HEK293 (cell line): ENCODE results near the gene C2orf42.

Source experiments
- EGR2 ChIP-seq: fragments of 450-650 bp; formaldehyde crosslinking; IDR thresholded peaks from 2 replicates; pipeline ENCODE4 v1.5.1; 2016; ENCODE audit warnings: low read depth, missing biosample characterization, missing genetic modification characterization
- GFI1B ChIP-seq: fragments of 450-650 bp; formaldehyde crosslinking; IDR thresholded peaks from 2 replicates; pipeline ENCODE4 v1.5.1; 2016; ENCODE audit warnings: missing biosample characterization, missing genetic modification characterization
- HOXC10 ChIP-seq: sonication (generic); formaldehyde crosslinking; IDR thresholded peaks from 2 replicates; pipeline ENCODE4 v1.8.1; 2023; ENCODE audit warnings: mild to moderate bottlenecking, missing genetic modification reagents
- KLF16 ChIP-seq: fragments of 450-650 bp; formaldehyde crosslinking; IDR thresholded peaks from 2 replicates; pipeline ENCODE4 v1.5.1; 2017; ENCODE audit warnings: missing biosample characterization, missing genetic modification characterization
- KLF7 ChIP-seq: fragments of 450-650 bp; formaldehyde crosslinking; IDR thresholded peaks from 2 replicates; pipeline ENCODE4 v1.5.1; 2016; ENCODE audit warnings: missing biosample characterization, missing genetic modification characterization, borderline replicate concordance
- ZFP69B ChIP-seq: fragments of 450-650 bp; formaldehyde crosslinking; IDR thresholded peaks from 2 replicates; pipeline ENCODE4 v1.5.1; 2016; ENCODE audit warnings: missing biosample characterization, missing genetic modification characterization
- ZNF112 ChIP-seq: fragments of 450-650 bp; formaldehyde crosslinking; IDR thresholded peaks from 2 replicates; pipeline ENCODE4 v1.5.0; 2017; ENCODE audit warnings: missing biosample characterization, missing genetic modification characterization
- ZNF132 ChIP-seq: fragments of 450-650 bp; formaldehyde crosslinking; IDR thresholded peaks from 2 replicates; pipeline ENCODE4 v1.5.1; 2017; ENCODE audit warnings: missing biosample characterization, missing genetic modification characterization, borderline replicate concordance
- ZNF140 ChIP-seq: fragments of 450-650 bp; formaldehyde crosslinking; IDR thresholded peaks from 2 replicates; pipeline ENCODE4 v1.5.1; 2016; ENCODE audit warnings: missing biosample characterization, missing genetic modification characterization
- ZNF146 ChIP-seq: fragments of 450-650 bp; formaldehyde crosslinking; IDR thresholded peaks from 2 replicates; pipeline ENCODE4 v1.5.1; 2016; ENCODE audit warnings: missing biosample characterization, missing genetic modification characterization
- ZNF169 ChIP-seq: fragments of 450-650 bp; formaldehyde crosslinking; IDR thresholded peaks from 2 replicates; pipeline ENCODE4 v1.5.1; 2016; ENCODE audit warnings: missing biosample characterization, missing genetic modification characterization
- ZNF2 ChIP-seq: fragments of 450-650 bp; formaldehyde crosslinking; IDR thresholded peaks from 2 replicates; pipeline ENCODE4 v1.5.1; 2016; ENCODE audit warnings: missing biosample characterization, missing genetic modification characterization
- ZNF202 ChIP-seq: fragments of 450-650 bp; formaldehyde crosslinking; IDR thresholded peaks from 2 replicates; pipeline ENCODE4 v1.5.1; 2016; ENCODE audit warnings: missing biosample characterization, missing genetic modification characterization, borderline replicate concordance
- ZNF23 ChIP-seq: fragments of 450-650 bp; formaldehyde crosslinking; IDR thresholded peaks from 2 replicates; pipeline ENCODE4 v1.5.1; 2016; ENCODE audit warnings: missing biosample characterization, missing genetic modification characterization, borderline replicate concordance
- ZNF274 ChIP-seq, 2 experiments: fragments of 200-500 bp in 1 of 2; fragments of 450-650 bp in 1 of 2; sonication (Bioruptor generic) in 1 of 2; formaldehyde crosslinking in 1 of 2; IDR thresholded peaks; 2 replicates each; pipeline versions ENCODE4 v1.5.1 to v1.6.1; 2014 to 2016; ENCODE audit warnings: borderline replicate concordance in 1 of 2, inconsistent platforms in 1 of 2, low read length in 1 of 2, missing biosample characterization in 1 of 2, missing genetic modification characterization in 1 of 2
- ZNF292 ChIP-seq: fragments of 450-650 bp; formaldehyde crosslinking; IDR thresholded peaks from 2 replicates; pipeline ENCODE4 v1.5.1; 2016; ENCODE audit warnings: low read depth, missing biosample characterization, missing genetic modification characterization, borderline replicate concordance
- ZNF354C ChIP-seq: fragments of 450-650 bp; formaldehyde crosslinking; IDR thresholded peaks from 2 replicates; pipeline ENCODE4 v1.5.1; 2016; ENCODE audit warnings: missing biosample characterization, missing genetic modification characterization, low read depth, borderline replicate concordance
- ZNF37A ChIP-seq: fragments of 450-650 bp; IDR thresholded peaks from 2 replicates; pipeline ENCODE4 v1.5.1; 2018; ENCODE audit warnings: missing biosample characterization, missing genetic modification characterization
- ZNF473 ChIP-seq: fragments of 450-650 bp; formaldehyde crosslinking; IDR thresholded peaks from 2 replicates; pipeline ENCODE4 v1.5.1; 2017; ENCODE audit warnings: missing biosample characterization, missing genetic modification characterization
- ZNF501 ChIP-seq: fragments of 450-650 bp; formaldehyde crosslinking; IDR thresholded peaks from 2 replicates; pipeline ENCODE4 v1.5.1; 2016; ENCODE audit warnings: missing biosample characterization, missing genetic modification characterization
- ZNF521 ChIP-seq: fragments of 450-650 bp; formaldehyde crosslinking; IDR thresholded peaks from 2 replicates; pipeline ENCODE4 v1.5.1; 2017; ENCODE audit warnings: missing biosample characterization, mild to moderate bottlenecking, missing genetic modification characterization
- ZNF558 ChIP-seq: fragments of 450-650 bp; formaldehyde crosslinking; IDR thresholded peaks from 2 replicates; pipeline ENCODE4 v1.5.1; 2016; ENCODE audit warnings: missing biosample characterization, missing genetic modification characterization
- ZNF561 ChIP-seq: fragments of 450-650 bp; IDR thresholded peaks from 2 replicates; pipeline ENCODE4 v1.5.1; 2018; ENCODE audit warnings: missing biosample characterization, missing genetic modification characterization, borderline replicate concordance
- ZNF621 ChIP-seq: fragments of 450-650 bp; formaldehyde crosslinking; IDR thresholded peaks from 2 replicates; pipeline ENCODE4 v1.5.1; 2017; ENCODE audit warnings: missing biosample characterization, missing genetic modification characterization
- ZNF624 ChIP-seq: fragments of 450-650 bp; formaldehyde crosslinking; IDR thresholded peaks from 2 replicates; pipeline ENCODE4 v1.5.1; 2017; ENCODE audit warnings: missing biosample characterization, missing genetic modification characterization
- ZNF677 ChIP-seq: fragments of 450-650 bp; IDR thresholded peaks from 2 replicates; pipeline ENCODE4 v1.5.0; 2018; ENCODE audit warnings: missing biosample characterization, mild to moderate bottlenecking, missing genetic modification characterization, moderate library complexity
- ZNF768 ChIP-seq: fragments of 450-650 bp; formaldehyde crosslinking; IDR thresholded peaks from 2 replicates; pipeline ENCODE4 v1.5.1; 2018; ENCODE audit warnings: missing biosample characterization, mild to moderate bottlenecking, missing genetic modification characterization
- ZNF776 ChIP-seq: fragments of 450-650 bp; formaldehyde crosslinking; IDR thresholded peaks from 2 replicates; pipeline ENCODE4 v1.5.0; 2017; ENCODE audit warnings: missing biosample characterization, missing genetic modification characterization, borderline replicate concordance
- ZNF792 ChIP-seq: fragments of 450-650 bp; formaldehyde crosslinking; IDR thresholded peaks from 2 replicates; pipeline ENCODE4 v1.5.1; 2016; ENCODE audit warnings: missing biosample characterization, missing genetic modification characterization
- ZSCAN16 ChIP-seq: fragments of 450-650 bp; formaldehyde crosslinking; IDR thresholded peaks from 2 replicates; pipeline ENCODE4 v1.5.1; 2016; ENCODE audit warnings: missing biosample characterization, missing genetic modification characterization
- TF ChIP-seq, protein P1 (sequence below): fragments of 450-650 bp; formaldehyde crosslinking; IDR thresholded peaks from 2 replicates; pipeline ENCODE4 v1.5.1; 2016; ENCODE audit warnings: missing biosample characterization, missing genetic modification characterization
- TF ChIP-seq, protein P2 (sequence below): fragments of 450-650 bp; formaldehyde crosslinking; IDR thresholded peaks from 2 replicates; pipeline ENCODE4 v1.5.1; 2016; ENCODE audit warnings: missing biosample characterization, missing genetic modification characterization
- TF ChIP-seq, protein P3 (sequence below): fragments of 450-650 bp; formaldehyde crosslinking; IDR thresholded peaks from 2 replicates; pipeline ENCODE4 v1.5.1; 2017; ENCODE audit warnings: missing biosample characterization, missing genetic modification characterization
- TF ChIP-seq, protein P4 (sequence below): fragments of 450-650 bp; formaldehyde crosslinking; IDR thresholded peaks from 2 replicates; pipeline ENCODE4 v1.5.1; 2016; ENCODE audit warnings: missing biosample characterization, missing genetic modification characterization

C2orf42 gene

DNA sequence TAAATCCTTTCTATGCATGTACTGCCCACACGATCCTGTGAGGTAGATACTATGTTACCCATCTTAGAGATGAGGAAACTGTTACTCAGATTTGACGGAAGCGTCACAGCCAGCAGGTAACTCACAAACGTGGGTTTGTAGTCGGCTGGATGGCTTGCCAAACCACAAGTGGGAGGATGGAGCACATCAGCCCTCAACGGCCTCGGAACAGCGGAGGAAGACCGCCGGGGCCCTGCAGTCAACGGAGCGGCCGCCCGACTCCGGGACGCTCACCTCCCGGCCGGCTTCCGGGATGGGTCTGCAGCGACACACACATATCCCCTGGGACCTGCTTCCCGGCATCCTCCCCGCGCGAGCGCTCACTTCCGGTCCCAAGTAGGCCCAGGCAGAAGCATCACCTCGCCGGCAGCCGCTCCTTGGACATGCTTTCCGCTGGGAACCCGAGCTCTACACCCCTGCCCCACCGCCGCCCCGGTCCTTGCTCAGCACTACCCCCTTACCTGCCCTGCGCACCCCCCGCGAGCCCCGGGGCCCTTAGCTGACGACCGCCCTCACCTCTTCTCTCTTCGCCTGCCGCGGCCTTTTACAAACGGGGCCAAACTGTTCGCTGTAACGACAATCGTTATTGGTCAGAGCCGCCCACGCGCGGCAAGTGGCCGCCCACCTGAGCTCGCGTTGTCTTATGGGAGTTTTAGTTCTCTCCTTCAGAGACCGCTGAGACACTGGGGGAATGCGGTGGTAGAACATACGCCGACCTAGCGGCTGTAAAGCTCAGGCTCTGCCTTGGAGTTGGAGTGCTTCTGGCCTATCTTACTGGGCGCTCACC lies at the start of gene C2orf42 (continued):
- no peak for TF ChIP-seq ZNF169 (tag by site-specific recombination)
- TF ChIP-seq ZNF146 (tag by site-specific recombination): peak; percentile 21; the same call in 1 of the 2 replicates
- no peak for TF ChIP-seq ZNF292 (tag by site-specific recombination)
- TF ChIP-seq KLF16 (tag by site-specific recombination): peak; percentile 85
- TF ChIP-seq ZNF677 (tag by site-specific recombination): no peak
- peak; percentile 61; the same call in 1 of the 2 replicates for TF ChIP-seq ZFP69B (tag by site-specific recombination)
- TF ChIP-seq ZSCAN16: no peak; the same call in 1 of the 2 replicates
- TF ChIP-seq ZNF558: no peak
- TF ChIP-seq ZNF624: no peak
- no peak for TF ChIP-seq ZNF274 (IDR thresholded peaks at IDR 0.05; ENCODE audit: low read length)
- no peak for TF ChIP-seq ZNF274 (tag by site-specific recombination; IDR thresholded peaks at IDR 0.05; ENCODE audit: borderline replicate concordance)
- TF ChIP-seq, protein P1, sequence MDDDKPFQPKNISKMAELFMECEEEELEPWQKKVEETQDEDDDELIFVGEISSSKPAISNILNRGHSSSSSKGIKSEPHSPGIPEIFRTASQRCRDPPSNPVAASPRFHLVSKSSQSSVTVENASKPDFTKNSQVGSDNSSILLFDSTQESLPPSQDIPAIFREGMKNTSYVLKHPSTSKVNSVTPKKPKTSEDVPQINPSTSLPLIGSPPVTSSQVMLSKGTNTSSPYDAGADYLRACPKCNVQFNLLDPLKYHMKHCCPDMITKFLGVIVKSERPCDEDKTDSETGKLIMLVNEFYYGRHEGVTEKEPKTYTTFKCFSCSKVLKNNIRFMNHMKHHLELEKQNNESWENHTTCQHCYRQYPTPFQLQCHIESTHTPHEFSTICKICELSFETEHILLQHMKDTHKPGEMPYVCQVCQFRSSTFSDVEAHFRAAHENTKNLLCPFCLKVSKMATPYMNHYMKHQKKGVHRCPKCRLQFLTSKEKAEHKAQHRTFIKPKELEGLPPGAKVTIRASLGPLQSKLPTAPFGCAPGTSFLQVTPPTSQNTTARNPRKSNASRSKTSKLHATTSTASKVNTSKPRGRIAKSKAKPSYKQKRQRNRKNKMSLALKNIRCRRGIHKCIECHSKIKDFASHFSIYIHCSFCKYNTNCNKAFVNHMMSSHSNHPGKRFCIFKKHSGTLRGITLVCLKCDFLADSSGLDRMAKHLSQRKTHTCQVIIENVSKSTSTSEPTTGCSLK (tag by site-specific recombination): no peak
- TF ChIP-seq ZNF354C (tag by site-specific recombination): no peak
- TF ChIP-seq EGR2: peak; percentile 88
- no peak for TF ChIP-seq ZNF132 (tag by site-specific recombination)
- no peak for TF ChIP-seq HOXC10 (CRISPR knock-in tag)
- TF ChIP-seq ZNF473 (tag by site-specific recombination): no peak
- TF ChIP-seq ZNF521 (tag by site-specific recombination): no peak
- TF ChIP-seq ZNF23 (tag by site-specific recombination): no peak
- TF ChIP-seq ZNF202 (tag by site-specific recombination): no peak
- TF ChIP-seq, protein P2, sequence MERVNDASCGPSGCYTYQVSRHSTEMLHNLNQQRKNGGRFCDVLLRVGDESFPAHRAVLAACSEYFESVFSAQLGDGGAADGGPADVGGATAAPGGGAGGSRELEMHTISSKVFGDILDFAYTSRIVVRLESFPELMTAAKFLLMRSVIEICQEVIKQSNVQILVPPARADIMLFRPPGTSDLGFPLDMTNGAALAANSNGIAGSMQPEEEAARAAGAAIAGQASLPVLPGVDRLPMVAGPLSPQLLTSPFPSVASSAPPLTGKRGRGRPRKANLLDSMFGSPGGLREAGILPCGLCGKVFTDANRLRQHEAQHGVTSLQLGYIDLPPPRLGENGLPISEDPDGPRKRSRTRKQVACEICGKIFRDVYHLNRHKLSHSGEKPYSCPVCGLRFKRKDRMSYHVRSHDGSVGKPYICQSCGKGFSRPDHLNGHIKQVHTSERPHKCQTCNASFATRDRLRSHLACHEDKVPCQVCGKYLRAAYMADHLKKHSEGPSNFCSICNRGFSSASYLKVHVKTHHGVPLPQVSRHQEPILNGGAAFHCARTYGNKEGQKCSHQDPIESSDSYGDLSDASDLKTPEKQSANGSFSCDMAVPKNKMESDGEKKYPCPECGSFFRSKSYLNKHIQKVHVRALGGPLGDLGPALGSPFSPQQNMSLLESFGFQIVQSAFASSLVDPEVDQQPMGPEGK: peak; percentile 95
- peak; percentile 81; the same call in 1 of the 2 replicates for TF ChIP-seq ZNF2 (tag by site-specific recombination)
- no peak for TF ChIP-seq KLF7 (tag by site-specific recombination)
- TF ChIP-seq, protein P3, sequence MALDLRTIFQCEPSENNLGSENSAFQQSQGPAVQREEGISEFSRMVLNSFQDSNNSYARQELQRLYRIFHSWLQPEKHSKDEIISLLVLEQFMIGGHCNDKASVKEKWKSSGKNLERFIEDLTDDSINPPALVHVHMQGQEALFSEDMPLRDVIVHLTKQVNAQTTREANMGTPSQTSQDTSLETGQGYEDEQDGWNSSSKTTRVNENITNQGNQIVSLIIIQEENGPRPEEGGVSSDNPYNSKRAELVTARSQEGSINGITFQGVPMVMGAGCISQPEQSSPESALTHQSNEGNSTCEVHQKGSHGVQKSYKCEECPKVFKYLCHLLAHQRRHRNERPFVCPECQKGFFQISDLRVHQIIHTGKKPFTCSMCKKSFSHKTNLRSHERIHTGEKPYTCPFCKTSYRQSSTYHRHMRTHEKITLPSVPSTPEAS: no peak; the same call in 1 of the 2 replicates
- TF ChIP-seq ZNF768 (tag by site-specific recombination): no peak
- TF ChIP-seq, protein P4, sequence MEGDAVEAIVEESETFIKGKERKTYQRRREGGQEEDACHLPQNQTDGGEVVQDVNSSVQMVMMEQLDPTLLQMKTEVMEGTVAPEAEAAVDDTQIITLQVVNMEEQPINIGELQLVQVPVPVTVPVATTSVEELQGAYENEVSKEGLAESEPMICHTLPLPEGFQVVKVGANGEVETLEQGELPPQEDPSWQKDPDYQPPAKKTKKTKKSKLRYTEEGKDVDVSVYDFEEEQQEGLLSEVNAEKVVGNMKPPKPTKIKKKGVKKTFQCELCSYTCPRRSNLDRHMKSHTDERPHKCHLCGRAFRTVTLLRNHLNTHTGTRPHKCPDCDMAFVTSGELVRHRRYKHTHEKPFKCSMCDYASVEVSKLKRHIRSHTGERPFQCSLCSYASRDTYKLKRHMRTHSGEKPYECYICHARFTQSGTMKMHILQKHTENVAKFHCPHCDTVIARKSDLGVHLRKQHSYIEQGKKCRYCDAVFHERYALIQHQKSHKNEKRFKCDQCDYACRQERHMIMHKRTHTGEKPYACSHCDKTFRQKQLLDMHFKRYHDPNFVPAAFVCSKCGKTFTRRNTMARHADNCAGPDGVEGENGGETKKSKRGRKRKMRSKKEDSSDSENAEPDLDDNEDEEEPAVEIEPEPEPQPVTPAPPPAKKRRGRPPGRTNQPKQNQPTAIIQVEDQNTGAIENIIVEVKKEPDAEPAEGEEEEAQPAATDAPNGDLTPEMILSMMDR (tag by site-specific recombination): 0 out of 2 replicates have a peak, but pooled peaks have one; percentile 13
- no peak for TF ChIP-seq ZNF621 (tag by site-specific recombination)
- peak; percentile 96 for TF ChIP-seq ZNF501 (tag by site-specific recombination)
- peak; percentile 64; the same call in 1 of the 2 replicates for TF ChIP-seq ZNF561 (tag by site-specific recombination)
- TF ChIP-seq ZNF37A: no peak
- 0 out of 2 replicates have a peak, but pooled peaks have one; percentile 44 for TF ChIP-seq ZNF792 (tag by site-specific recombination)
- no peak for TF ChIP-seq ZNF112 (tag by site-specific recombination)
- no peak for TF ChIP-seq ZNF140 (tag by site-specific recombination)
- TF ChIP-seq ZNF776 (tag by site-specific recombination): peak; percentile 79; the same call in 1 of the 2 replicates
- no peak for TF ChIP-seq GFI1B (tag by site-specific recombination)
